ENCODE results near the gene SLC25A19. TPM values are rescaled to one million over a fixed set of nuclear protein-coding genes. Genes with fewer than 3 reads are reported as not detected.

SLC25A19 gene
- total RNA-seq, 1 experiment from 2014 or later: 7.3 TPM

DNA sequence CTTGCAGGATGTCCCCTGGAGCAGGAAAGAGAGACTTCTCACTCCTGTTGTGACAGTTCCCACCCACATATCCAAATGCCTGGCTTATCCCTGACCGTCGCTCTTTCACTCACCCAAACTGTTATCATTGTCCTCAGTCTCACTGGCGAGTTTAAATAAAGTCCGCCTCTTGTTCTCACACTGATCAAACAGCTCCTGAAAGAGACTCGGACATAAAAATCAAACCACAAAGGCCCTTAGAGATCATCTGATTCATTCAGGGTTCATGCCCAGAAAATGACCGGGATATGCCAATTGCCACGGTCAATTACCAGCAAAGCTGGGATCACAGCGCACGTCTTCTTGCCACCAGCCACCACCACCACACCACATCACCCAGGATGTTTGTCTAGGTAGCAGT lies 47.7 kb downstream of the SLC25A19 start:
- peak; percentile 17 for DNase-seq (ENCODE audit: low read depth)

DNA sequence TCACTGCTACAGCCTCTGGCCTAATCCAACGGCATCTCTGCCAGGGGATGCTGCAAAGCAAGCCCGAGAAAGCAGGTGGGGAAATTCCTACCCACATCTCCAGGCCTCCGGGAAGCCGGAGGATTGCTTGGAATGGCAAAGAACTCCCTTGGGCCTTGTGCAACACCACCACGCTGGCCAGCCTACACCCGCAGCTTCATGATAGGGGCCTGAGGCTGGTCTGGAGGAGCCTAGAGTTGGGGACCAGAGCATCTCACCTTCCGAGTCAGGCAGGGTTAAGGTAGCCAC lies 48.1 kb downstream of the SLC25A19 start:
- no peak for DNase-seq (ENCODE audit: low read depth)

DNA sequence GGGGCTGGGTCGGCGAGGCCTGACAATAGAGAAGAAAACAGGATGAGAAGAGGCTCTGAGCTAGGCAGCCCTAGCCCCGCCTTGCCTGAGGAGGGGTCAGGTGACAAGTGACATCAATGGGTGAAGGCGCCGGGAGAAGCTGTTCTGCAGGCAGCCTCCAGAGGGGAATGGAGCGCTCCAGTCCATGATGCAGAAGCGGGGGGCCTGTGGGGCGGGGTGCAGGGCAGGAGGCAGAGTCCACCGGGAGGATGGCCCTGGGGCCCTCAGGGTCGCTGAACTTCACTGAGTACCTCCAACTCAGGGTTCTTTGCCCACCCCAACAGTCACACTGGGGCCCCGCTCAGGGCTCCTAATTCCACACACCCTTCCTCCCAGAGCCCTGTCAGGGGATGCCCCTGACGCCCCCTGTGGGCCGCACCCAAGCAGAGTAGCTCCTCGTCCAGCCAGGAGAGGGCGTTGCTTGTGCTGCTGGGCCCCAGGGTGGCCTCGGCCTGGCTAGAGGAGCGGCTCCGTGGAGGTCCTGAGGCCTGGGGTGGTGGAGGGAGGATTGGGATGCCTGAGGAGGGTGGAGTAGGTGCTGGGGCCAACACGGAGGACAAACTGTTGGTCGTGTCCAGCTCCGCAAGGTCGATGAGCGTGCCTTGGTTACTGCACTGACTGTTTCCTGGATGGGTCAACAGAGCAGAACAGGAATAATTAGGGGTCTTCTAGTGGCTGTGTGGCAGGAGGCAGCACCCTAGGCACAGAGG lies 48.7 kb downstream of the SLC25A19 start:
- no peak for DNase-seq (ENCODE audit: low read depth)

DNA sequence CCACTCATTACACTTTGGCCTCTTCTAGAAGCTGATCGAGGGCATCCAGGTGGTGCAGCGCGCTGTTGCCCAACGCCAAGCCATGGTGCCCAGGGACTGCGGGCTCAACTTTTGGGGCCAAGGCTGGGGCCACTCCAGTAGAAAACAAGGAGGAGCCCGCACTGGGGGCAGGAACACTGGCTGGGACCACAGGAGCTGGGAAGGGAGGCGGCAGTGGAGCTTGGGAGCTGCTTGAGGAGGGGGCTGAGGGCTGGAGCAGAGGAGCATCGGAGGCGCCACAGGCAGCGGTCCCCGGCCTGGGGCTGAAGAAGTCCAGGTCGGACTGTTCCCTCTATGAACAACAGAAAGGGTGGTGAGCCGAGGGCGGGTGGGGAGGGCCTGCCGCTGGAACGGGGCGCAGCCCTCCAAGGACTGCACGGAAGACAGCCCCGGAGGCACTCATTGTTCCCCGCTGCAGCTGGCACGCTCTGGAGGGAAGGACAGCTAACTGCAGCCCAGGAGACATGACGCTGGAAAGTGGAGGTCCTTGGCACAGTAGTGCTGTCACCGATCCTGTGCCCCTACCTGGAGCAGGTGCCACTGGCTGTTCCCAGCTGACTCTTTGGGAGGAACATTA lies 49.3 kb downstream of the SLC25A19 start:
- DNase-seq (ENCODE audit: low read depth): no peak

DNA sequence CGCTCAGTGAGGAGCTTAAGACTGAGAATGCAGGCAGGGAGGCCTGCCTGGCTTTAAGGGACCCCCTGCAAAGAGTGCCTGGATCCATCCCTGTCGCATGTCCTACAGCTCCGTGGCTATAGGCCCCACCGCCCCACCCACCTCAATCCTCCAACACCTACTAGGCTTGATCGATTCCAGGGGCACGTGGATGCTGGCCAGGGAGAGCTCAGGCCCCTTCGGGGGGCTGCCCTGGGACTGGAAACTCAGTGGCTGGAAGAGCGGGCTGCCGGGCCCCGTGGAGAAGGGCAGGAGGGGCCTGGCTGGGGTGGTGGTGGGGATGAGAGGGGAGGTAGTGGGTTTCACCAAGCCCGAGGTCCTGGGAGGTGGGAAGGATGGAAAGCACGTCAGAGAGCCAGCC lies 50.0 kb downstream of the SLC25A19 start:
- DNase-seq (ENCODE audit: low read depth): no peak

DNA sequence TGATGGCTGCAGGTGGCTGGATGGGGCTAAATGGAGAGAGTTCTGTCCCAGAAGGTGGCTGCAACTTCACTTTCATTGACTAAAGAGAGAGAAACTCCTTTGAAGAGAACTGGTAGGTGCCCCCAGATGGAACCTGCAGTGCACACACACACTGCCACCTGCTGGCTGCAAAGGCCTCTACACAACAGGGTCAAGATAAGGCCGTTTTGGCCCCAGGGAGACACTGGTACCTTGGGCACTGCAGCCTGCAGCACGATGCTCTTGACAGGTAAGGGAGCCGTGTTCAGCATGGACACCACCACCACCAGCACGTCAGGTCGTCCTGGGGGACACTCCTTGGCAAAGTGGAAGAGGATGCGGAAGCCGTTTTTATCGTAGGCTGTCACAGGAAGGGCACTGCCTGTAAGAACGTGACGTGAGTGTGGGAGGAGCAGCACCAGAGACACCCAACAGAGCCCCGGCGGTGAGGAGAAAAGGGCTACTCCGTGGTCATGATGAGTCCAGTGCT lies 50.5 kb downstream of the SLC25A19 start:
- peak; percentile 56 for DNase-seq (ENCODE audit: low read depth)

DNA sequence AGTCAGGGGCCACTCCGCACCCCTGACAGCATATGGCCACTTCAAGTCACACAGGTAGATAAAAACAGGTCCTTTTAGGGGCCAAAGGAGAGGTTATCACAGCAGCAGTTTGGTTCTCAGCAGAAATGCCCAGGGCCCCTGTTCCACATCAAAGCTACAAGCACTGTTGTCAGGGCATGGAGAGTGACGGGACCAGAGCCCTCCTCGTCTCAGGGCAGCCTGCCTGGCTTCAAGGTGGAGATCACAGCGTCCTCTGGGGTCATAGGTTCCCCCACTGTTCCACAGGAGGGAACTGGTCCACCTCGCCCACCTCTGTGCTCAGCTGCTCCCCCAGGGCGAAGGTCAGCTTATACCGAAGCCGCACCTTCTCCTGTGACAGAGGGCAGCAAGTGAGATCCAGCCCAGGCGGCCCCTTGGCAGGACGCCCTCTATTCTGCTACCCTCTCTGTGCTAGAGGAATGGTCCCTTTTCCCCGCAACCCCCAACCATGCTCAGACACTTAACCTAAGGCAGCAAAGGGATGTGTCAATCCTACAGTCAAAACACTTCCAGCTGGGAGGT lies 51.1 kb downstream of the SLC25A19 start:
- DNase-seq (ENCODE audit: low read depth): no peak

DNA sequence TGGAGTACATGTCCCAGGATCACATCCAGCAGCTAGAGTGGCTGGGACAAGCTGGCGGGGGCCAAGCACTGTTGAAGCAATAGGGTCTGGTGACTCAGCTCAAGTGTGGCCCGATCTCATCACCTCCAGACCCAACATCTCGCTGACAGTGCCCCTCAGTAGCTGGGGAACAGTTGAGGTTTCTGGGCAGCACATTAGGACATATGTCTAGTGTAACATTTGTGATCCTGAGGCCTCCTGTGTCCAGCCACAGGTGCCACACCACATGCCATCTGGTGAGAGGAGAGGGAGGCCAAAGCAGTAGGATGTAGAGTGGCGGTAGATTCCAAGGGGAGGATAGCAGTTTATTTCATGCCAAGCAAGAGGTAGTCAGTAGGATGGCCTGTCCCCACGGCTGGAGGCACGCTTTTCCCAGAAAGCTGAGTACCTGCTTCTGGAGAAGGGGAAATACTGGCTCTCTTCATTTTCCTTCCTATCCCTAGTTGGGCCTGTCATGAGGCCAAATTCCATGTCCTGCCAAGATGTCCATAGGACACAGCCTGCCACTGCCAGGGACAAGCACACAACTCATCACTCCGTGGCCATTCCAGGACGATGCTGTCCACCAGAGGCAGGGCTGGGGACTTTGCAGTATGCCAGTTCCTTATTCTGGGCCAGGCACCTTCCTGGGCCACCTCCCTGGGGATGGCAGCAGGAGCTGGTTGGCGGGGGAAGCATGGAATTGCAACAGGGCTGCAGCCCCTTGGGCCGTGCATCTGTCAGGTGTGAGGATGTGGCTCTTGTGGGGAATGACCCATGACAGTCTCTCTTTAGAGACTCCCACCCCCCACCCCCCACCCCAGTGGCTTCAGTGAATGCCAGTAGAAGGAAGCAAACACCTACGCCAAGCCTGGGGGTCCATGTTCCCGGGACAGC lies 51.9 kb downstream of the SLC25A19 start:
- no peak for DNase-seq (ENCODE audit: low read depth)

DNA sequence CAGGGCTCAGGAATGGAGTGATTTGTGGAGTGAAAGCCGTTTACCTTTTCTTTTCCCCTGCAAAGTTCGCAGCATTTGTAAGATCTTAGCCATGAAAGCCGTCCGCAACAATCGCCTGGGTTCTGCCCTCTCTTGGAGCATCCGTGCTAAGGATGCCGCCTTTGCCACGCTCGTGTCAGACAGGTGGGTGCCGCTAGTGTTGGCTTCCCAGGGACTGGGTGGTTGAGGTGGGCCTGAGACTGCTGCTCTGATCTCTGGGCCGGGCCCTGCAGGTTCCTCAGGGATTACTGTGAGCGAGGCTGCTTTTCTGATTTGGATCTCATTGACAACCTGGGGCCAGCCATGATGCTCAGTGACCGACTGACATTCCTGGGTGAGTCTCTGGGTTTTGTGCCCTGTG lies 56.4 kb downstream of the SLC25A19 start:
- DNase-seq (ENCODE audit: low read depth): no peak

DNA sequence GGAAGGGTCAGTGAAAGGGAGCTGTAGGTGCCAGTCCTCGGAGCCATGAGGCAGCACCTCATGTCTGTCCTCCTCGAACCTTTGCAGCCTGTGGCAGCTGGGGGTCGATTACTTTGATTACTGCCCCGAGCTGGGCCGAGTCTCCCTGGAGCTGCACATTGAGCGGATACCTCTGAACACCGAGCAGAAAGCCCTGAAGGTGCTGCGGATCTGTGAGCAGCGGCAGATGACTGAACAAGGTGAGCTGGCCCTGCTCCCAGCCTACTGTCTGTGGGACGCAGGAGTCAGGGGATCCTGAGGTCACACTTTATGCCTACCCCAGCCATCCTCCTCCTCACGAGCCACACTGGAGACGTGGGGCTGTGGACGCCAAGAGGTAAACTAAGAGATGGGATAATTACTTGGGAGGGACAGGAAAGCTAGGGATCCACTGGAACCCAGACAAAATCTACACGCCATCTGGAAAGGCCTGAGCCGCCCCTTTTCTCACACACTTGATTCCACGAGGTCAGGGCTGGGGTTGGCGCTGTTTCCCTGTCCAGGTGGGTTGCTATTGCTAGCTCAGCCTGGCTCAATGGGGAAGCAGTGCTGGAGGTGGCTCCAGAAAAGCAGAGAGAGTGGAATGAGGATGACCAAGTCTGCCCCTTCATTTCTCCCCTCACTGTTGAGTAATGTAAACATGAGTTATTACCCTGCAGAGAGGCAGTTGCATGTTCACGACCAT lies 57.3 kb downstream of the SLC25A19 start:
- DNase-seq (ENCODE audit: low read depth): no peak

DNA sequence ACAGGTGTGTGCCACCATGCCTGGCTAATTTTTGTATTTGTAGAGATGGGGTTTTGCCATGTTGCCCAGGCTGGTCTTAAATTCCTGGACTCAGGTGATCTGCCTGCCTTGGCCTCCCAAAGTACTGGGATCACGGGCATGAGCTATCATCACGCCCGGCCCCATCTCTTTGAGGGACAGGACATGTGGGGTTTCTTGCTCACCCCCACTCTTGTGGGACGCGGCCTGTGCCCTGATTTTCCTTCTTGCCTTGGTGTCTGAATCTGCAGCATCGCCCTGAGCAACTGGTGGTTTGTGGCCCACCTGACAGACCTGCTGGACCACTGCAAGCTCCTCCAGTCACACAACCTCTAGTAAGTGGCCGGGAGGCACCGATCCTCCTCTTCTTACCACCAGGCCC lies 58.2 kb downstream of the SLC25A19 start:
- no peak for DNase-seq (ENCODE audit: low read depth)

DNA sequence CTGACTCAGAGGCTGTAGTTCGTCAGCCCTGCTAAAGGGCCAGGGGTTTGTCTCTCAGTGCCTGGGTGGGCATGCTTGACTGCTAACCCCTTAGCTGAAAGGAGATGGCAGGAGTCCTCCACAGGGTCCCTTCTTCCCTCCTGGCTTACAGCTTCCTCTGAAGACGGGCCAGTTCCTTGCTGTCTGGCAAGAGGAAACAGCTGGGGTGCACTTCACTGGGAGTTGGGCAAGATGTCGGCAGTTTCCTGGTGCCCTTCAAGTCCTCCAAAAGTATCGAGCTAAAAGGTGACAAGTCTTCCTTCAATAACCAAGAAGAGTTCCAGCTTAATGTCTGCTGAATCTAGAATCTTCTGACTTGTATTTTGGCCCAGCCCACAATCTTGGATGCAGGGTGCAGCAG lies 60.4 kb downstream of the SLC25A19 start:
- DNase-seq (ENCODE audit: low read depth): no peak

DNA sequence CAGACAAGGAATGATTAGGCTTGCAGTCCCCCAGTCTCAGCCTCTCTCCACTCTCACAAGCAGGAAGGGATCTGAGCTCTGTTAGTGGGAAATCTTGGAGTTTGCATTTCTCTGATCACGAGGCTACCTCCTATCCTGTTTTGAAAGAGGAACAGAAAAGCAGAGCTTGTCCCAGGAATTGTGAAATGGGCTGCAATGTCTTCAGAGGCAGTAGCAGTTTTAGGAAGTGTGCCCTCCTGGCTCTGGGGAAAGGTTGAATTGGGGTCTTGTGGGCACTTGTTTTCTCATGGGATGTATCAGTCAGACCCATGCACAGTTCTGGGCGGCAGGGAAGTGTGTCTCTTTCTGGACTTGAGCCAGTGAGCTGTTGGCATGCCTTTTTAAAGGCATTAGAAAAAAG lies 60.9 kb downstream of the SLC25A19 start:
- no peak for DNase-seq (ENCODE audit: low read depth)

DNA sequence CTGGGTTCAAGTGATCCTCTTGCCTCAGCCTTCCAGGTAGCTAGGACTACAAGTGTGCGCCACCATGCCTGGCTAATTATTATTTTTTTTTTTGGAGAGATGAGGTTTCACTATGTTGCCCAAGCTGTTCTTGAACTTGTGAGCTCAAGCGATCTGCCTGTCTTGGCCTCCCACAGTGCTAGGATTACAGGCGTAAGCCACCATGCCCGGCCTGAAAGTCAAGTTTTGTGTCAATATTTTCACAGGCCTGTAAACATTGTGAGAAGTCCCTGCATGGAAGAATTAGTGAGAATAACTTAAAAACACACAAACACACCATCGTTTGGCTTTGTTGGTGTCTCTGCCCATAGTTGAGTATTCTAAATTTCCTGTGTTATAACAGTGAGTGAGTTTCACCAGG lies 61.5 kb downstream of the SLC25A19 start:
- DNase-seq (ENCODE audit: low read depth): no peak

DNA sequence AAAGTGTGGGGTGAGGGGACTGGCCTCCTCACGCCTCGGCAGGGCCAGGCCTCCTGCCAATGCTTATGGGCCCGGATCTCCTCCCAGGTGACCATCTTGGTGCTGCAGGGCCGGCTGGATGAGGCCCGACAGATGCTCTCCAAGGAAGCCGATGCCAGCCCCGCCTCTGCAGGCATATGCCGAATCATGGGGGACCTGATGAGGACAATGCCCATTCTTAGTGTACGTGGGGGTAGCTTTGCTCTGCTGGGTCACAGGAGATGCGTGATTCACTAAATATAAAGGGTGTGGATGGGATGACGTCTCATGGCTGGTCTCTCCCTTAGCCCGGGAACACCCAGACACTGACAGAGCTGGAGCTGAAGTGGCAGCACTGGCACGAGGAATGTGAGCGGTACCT lies 64.2 kb downstream of the SLC25A19 start:
- DNase-seq (ENCODE audit: low read depth): no peak

Other genes with a start within 250 kb of the SLC25A19 start
- gene ATP5PD, start 242.5 kb downstream of the SLC25A19 start, total RNA-seq (2014; rRNA removed; shearing (Covaris generic)): 369 and 413 TPM in 2 replicates
- gene KCTD2, start 242.2 kb downstream of the SLC25A19 start, total RNA-seq (2014; rRNA removed; shearing (Covaris generic)): 11.8 and 13.5 TPM in 2 replicates
- gene SLC16A5, start 201.5 kb downstream of the SLC25A19 start, total RNA-seq (2014; rRNA removed; shearing (Covaris generic)): 6.6 and 8.8 TPM in 2 replicates
- 3.7 and 4.3 TPM in 2 replicates for gene ARMC7, start 179.5 kb downstream of the SLC25A19 start, total RNA-seq (2014; rRNA removed; shearing (Covaris generic))
- gene NT5C, start 157.7 kb downstream of the SLC25A19 start, total RNA-seq (2014; rRNA removed; shearing (Covaris generic)): 78.1 and 78.9 TPM in 2 replicates
- 281 and 336 TPM in 2 replicates for gene JPT1, start 134.9 kb downstream of the SLC25A19 start, total RNA-seq (2014; rRNA removed; shearing (Covaris generic))
- 128 and 141 TPM in 2 replicates for gene SUMO2, start 106.5 kb downstream of the SLC25A19 start, total RNA-seq (2014; rRNA removed; shearing (Covaris generic))
- gene NUP85, start 83.8 kb downstream of the SLC25A19 start, total RNA-seq (2014; rRNA removed; shearing (Covaris generic)): 58.0 and 62.7 TPM in 2 replicates
- gene GGA3, start 27.8 kb downstream of the SLC25A19 start, total RNA-seq (2014; rRNA removed; shearing (Covaris generic)): 6.4 and 8.4 TPM in 2 replicates
- 54.8 and 58.2 TPM in 2 replicates for gene MRPS7, start 27.6 kb downstream of the SLC25A19 start, total RNA-seq (2014; rRNA removed; shearing (Covaris generic))
- 7.4 and 9.3 TPM in 2 replicates for gene MIF4GD, start 18.2 kb downstream of the SLC25A19 start, total RNA-seq (2014; rRNA removed; shearing (Covaris generic))
- gene GRB2, start 116.2 kb upstream of the SLC25A19 start, total RNA-seq (2014; rRNA removed; shearing (Covaris generic)): 75.1 and 82.3 TPM in 2 replicates
- gene TMEM94, start 167.2 kb upstream of the SLC25A19 start, total RNA-seq (2014; rRNA removed; shearing (Covaris generic)): 12.1 and 15.4 TPM in 2 replicates
- gene CASKIN2, start 226.1 kb upstream of the SLC25A19 start, total RNA-seq (2014; rRNA removed; shearing (Covaris generic)): 4.2 and 5.5 TPM in 2 replicates
- gene TSEN54, start 227.1 kb upstream of the SLC25A19 start, total RNA-seq (2014; rRNA removed; shearing (Covaris generic)): 11.2 and 11.9 TPM in 2 replicates
- 0.49 and 1.2 TPM in 2 replicates for gene LLGL2, start 236.3 kb upstream of the SLC25A19 start, total RNA-seq (2014; rRNA removed; shearing (Covaris generic))

Data from RPMI7951 (cell line).